Urothelium cell line (cell line): Measurements from ENCODE around the gene PDS5B.
"Not testable (repeated sequence)": the region's sequence is repeated elsewhere in the genome, so short reads cannot be mapped to it uniquely, and the experiment has no call there.

Experiments
- DNase-seq: peaks from one replicate; pipeline ENCODE4 v3.0.0; 2011; ENCODE audit warnings: low spot score, mixed read lengths
- FAIRE-seq: peaks from 2 replicates; lab custom pipeline; 2011; peaks lifted over from hg19 to GRCh38; lab: Jason Lieb, UNC

The PDS5B gene, protein sequence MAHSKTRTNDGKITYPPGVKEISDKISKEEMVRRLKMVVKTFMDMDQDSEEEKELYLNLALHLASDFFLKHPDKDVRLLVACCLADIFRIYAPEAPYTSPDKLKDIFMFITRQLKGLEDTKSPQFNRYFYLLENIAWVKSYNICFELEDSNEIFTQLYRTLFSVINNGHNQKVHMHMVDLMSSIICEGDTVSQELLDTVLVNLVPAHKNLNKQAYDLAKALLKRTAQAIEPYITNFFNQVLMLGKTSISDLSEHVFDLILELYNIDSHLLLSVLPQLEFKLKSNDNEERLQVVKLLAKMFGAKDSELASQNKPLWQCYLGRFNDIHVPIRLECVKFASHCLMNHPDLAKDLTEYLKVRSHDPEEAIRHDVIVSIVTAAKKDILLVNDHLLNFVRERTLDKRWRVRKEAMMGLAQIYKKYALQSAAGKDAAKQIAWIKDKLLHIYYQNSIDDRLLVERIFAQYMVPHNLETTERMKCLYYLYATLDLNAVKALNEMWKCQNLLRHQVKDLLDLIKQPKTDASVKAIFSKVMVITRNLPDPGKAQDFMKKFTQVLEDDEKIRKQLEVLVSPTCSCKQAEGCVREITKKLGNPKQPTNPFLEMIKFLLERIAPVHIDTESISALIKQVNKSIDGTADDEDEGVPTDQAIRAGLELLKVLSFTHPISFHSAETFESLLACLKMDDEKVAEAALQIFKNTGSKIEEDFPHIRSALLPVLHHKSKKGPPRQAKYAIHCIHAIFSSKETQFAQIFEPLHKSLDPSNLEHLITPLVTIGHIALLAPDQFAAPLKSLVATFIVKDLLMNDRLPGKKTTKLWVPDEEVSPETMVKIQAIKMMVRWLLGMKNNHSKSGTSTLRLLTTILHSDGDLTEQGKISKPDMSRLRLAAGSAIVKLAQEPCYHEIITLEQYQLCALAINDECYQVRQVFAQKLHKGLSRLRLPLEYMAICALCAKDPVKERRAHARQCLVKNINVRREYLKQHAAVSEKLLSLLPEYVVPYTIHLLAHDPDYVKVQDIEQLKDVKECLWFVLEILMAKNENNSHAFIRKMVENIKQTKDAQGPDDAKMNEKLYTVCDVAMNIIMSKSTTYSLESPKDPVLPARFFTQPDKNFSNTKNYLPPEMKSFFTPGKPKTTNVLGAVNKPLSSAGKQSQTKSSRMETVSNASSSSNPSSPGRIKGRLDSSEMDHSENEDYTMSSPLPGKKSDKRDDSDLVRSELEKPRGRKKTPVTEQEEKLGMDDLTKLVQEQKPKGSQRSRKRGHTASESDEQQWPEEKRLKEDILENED (N-terminal part only)

DNA sequence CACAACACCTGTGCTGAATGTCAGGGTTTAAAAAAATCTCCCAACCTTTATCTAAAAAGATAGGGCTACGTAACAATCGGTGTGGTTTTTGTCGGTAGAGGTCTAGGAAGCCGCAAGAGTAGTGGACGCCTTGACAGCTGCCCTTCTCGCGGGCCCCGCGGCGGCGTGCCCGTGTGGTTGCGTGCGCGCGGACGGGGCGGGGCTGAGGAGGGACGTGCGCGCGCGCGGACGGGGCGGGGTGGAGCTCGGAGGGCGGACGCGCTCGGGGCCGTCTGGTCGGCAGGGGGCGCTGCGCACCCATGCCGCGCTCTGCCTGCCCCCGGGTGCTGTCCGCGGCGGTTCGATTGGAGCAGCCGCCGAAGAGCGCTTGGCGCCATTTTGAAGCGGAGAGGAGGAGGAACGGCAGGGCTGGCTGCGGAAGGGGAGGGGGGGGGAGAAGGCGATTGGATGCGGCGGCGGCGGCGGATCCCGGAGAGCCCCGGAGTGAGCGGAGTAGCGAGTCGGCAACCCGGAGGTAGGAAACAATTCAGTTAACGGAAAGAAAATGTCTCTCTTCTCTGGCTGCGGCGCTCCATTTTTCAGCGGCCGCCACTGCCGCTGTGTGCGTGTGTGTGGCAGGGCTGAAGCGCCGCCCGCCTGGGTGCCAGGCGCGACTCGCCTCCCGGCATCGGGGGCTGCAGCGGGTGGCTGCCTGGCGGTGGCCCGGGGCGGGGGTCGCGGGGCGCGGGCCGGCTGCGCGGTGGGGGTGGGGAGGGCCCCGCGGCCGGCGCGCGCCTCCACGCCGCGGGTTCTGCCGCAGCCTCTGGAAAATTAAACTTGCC is at the start of gene PDS5B:
Gene PDS5B (plus strand): TSS at position 373 of the 821 bp plus-strand sequence. CDS start 62,321 bp downstream, outside the sequence.
- DNase-seq (peak; percentile 89), FAIRE-seq (peak; percentile 81)

DNA sequence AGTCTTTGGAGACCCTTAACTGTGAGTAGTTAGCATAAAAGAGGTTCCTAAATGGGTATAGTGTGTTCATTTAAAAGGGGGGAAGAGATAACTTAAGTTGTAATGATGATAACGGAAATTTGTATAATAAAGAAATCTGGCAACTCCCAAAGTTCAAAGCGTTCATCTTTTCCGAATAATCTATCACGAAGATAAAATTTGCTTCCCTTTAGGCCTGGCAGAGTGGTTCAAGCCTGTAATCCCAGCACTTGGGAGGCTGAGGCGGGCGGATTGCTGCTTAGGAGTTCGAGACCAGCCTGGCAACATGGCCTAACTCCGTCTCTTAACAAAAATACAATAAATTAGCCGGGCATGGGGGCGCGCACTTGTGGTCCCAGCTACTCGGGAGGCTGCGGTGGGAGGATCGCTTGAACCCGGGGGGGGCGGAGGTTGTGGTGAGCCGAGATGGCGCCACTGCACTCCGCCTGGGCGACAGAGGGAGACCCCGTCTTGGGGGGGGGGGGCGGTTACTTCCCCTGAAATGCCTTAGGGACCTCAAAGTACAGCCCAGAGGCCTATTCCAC is 48.6 kb upstream of the PDS5B start:
- no peak for FAIRE-seq

DNA sequence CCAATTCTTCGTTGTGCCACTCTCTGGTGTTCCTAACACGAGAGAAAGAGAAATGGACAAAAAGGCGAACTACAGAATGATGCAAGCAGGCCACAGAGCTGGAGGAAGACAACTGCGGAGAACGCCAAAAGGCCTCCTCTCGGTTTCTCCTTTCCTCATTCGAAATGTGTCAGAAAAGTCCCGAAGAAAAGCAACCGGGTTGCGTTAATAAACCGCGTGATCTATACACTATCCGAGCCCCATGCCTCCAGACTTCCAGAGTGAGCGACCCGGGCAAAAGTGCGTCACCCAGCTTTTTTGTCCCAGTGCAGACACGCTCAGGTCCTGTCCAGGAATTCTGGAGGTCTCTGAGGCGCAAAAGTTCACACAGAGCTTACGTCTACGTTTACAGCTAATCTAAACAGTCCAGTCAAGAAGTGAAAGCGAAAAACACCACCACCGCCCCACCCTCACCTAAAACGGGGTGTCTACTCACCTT is 48.1 kb upstream of the PDS5B start:
- DNase-seq (peak; percentile 11), FAIRE-seq (no peak)

More for the DNA sequence above, 48.6 kb upstream of the PDS5B start:
- no peak for DNase-seq

DNA sequence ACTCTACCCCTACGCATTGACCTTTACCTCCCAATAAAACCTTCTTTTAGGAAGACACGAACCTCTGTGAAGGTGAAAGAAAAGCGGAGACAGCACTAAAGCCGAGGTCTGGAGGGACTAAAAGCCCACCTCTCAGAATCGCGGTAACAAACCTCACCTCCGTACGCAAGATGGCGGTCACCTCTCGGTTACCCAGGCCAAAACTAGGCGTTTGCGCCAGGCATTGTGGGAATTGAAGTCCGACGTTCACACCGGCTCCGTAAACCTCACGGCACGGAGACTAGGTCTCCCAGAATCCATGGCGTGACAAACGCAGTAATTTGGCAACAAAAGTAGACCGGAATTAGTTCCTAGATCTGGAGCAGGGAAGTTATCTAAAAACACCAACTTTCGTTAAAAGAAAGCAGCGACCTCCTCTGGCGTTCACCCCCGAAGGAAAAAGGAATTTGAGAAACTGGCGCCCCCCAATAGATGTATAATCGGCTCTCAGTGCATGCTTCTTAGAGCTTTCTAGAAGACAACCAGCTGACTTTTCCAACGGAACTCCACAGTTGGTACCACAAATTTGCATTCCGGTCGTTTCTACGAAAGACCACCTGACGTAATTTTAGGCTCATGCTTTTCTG is 47.5 kb upstream of the PDS5B start, which contains the start of gene N4BP2L2:
Gene N4BP2L2 (minus strand): TSS at position 175 of the 626 bp plus-strand sequence. CDS start 1,768 bp downstream, outside the sequence.
- no peak for FAIRE-seq

DNA sequence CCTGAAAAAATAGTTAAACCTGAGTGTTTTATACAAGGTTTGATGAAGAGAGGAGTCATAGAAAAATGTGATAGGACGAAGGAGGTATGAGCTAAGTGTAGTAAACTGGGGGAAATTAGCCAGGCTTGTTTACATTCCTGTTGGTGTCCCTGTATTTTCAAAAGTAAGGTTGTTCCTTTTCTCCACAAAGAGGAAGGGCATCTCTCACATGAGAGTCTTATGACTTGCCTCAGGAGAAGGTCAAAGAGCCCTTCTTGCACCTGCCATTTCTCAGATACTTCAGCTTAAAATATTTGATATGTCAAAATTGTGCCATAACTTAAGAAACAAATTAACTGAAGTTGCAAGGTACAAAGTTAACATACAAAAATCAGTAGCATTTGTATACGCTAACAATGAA is 44.0 kb upstream of the PDS5B start:
- FAIRE-seq = no peak
- no peak for DNase-seq

More for the DNA sequence above, 47.5 kb upstream of the PDS5B start, which contains the start of gene N4BP2L2:
- peak; percentile 87 for DNase-seq

DNA sequence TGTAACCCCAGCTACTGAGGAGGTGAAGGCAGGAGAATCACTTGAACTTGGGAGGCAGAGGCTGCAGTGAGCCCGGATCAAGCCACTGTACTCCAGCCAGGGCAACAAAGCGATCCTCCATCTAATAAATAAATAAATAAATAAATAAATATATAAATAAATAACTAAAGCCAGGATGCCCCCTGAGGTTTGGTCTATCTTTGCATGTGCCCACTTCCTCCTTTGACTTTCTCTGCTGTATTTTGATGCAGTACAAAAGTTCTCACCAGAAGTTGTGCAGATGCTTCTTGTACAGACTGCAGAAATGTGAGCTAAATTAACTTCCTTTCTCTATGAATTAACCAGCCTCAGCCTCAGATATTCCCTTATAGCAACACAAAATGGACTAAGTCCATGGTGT is 41.2 kb upstream of the PDS5B start:
- DNase-seq (no peak), FAIRE-seq (no peak)

DNA sequence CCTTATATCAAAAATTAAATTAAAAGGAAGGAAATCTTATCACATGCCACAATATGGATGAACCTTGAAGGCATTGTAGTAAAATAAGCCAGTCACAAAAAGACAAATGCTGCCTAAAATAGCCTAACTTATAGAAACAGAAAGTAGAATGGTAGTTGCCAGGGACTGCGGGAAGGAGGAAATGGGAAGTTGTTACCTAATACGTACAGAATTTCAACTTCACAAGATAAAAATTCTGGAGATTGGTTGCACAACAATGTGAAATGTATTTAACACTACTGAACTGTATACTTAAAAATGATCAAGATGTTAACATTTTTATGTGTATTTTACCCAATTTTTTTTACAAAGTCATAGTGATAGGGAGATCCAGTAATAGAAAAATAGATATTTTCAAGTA is 37.4 kb upstream of the PDS5B start:
- FAIRE-seq (no peak), DNase-seq (no peak)

DNA sequence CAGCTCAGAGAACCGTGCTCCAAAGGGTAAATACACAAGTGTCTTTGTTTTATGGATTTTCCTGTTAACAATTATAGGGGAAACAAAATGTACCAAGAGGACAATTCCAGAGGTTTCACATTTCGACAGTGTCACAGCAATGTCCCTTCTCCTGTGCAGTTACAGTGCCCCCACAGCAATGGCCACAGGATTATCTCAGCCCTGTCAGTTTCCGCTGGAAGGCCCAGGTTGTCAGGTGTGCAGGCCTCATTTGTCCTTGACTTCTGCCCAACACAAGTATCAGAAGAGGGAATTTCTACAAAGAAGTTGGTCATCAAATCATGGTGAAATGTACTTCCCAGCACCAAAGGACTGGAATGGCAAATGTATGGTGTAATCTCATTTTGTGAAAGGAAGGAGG is 36.5 kb upstream of the PDS5B start:
- no peak for DNase-seq
- no peak for FAIRE-seq

DNA sequence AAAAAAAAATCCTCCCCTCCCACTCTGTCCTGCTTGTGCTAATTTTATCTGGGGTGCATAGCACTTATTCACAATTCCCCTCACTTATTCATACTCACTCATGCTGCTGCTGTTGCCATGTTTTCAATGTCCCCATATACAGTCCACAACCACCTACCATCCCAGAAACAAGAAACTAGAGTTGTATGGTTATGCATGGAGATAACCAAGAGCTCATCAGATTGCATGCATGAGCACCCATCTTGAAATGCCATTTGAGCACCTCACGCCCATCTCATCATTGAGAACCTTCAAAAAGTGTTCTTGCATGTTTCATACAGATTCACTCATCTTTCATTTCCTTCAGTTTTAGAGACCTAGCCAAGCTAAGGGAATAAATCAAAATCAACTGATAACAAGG is 32.5 kb upstream of the PDS5B start:
- FAIRE-seq (no peak), DNase-seq (no peak)

DNA sequence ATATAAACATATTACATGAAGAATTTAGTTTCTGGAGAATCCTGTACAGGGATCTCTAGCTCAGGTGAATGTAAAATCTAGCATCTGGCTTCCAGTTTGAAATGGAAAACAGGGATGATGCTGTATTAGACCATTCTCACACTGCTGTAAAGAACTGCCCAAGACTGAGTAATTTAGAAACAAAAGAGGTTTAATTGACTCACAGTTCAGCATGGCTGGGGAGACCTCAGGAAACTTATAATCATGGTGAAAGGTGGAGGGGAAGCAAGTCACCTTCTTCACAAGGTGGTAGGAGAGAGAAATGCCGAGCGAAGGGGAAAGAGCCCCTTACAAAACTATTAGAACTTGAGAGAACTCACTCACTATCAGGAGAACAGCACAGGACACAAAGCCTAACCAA is 30.6 kb upstream of the PDS5B start:
- DNase-seq (no peak), FAIRE-seq (no peak)

DNA sequence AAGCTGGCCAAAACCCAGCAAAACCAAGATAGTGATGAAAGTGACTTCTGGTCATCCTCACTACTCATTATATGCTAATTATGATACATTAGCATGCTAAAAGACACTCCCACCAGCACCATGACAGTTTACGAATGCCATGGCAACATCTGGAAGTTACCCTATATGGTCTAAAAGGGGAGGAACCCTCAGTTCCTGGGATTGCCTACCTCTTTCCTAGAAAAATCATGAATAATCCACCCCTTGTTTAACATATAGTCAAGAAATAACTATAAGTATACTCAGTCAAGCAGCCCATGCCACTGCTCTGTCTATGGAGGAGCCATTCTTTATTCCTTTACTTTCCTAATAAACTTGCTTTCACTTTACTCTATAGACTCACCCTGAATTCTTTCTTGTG is 25.4 kb upstream of the PDS5B start:
- FAIRE-seq, DNase-seq: not testable (repeated sequence)

DNA sequence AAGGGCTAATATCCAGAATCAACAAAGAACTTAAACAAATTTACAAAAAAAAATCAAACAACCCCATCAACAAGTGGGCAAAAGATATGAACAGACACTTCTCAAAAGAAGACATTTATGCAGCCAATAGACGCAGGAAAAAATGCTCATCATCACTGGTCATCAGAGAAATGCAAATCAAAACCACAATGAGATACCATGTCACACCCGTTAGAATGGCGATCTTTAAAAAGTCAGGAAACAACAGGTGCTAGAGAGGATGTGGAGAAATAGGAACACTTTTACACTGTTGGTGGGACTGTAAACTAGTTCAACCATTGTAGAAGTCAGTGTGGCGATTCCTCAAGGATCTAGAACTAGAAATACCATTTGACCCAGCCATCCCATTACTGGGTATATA is 10.6 kb upstream of the PDS5B start:
- FAIRE-seq, DNase-seq: not testable (repeated sequence)

DNA sequence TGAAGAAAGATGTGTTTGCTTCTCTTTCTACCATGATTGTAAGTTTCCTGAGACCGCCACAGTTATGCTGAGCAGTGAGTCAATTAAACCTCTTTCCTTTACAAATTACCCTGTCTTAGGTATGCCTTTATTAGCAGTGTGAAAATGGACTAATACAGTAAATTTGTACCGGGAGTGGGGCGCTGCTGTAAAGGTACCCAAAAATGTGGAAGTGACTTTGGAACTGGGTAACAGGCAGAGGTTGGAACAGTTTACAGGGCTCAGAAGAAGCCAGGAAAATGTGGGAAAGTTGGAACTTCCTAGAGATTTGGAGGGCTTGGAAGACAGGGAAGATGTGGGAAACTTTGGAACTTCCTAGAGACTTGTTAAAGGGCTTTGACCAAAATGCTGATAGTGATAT is 9.2 kb upstream of the PDS5B start:
- FAIRE-seq = no peak
- no peak for DNase-seq

DNA sequence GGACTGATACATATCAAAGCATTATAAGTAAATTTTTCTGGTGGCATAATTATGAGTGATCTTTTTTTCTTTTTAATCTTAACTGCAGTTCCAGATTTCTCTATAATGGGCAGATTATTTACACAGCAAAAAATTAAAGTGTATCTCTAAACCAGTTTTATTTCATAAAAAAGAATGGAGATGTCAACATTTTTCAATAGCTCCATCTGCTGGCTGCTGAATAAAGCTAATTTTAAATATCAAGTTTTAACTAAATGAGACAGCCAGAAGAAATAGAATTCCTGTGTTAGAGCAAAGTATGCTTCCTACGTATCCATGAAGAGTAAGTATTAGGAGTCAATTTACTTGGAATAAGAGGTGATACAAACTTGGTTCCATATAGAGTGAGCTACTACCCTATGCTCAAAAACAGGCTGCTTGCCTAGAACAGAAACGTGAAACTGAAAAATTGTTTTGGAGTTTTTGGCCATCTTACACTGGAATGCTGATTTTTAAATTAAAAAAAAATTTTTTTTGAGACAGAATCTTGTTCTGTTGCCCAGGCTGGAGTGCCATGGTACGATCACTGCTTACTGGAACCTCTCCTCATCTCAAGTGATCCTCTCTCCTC is 5.0 kb upstream of the PDS5B start:
- no peak for FAIRE-seq

DNA sequence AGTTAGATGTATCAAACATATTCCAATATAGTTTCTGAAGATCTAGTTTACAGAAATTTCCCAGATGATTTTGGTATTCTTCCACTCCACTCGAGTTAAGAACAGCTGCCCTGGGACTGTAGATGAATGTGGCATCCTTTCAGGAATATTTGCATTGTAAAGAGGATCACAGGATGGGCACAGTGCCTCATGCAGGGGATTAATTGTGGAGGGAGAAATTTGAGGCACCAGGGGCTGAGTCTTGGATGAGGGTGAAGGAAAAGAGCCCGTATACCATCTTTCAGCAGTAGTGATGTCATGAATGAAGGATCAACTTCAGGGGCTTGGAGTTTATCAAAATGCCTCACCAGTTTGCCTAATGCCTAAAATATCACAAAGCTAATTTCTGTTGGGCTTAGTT is 4.0 kb upstream of the PDS5B start:
- no peak for FAIRE-seq

More for the DNA sequence above, 5.0 kb upstream of the PDS5B start:
- DNase-seq = peak; percentile 3

DNA sequence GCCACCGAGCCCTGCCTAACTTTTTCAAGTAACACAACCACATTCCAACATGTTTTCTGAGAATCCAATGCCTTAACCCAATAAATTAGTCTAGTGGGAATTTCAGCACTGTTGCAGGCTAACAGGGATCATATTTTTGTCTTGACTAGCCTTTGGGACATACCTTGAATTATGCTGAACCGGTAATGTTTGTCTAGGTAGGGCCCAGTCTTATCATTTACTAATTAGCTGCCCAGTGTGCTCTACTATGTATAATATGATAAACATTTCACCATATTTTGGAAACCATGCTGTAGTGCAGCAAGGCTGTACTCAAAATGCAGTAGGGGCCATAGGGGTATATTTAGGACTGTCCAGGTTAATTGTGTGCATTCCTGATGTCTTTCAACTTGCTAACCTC is 3.3 kb upstream of the PDS5B start:
- FAIRE-seq (no peak), DNase-seq (no peak)

More for the DNA sequence above, 4.0 kb upstream of the PDS5B start:
- no peak for DNase-seq

DNA sequence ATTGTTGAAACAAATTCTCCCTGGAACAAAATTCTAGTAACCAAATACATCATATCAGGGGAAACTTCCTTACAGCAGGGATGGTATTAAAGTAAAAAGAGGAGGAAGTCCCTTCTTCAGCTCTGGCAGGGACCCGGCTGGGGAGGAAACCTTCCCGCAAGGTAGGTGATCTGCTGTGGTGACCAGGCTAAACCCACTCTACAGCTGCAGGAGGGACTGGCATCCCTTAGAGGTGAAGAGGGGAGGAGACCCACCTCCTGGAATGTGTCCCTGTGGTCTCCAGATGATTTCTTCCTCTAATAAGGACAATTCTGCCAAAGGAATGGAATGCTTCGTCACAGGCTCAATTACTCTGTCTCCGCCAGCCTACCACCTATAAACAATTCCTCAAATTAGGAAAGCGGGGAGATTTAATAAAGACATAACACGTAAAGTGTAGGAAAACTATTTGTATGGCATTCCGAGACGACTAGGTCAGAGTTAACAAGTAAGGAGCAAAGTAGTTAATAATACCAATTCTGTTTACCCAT is 637 bp upstream of the PDS5B start:
- DNase-seq (peak; percentile 4), FAIRE-seq (no peak)
